ENCODE measurements around the gene TEAD3.

GRCh38 chr6:35461270-35461669, 35.6 kb downstream of the TEAD3 start:
- TF ChIP-seq CTCF (IDR thresholded peaks at IDR 0.05) = no peak
- no peak for TF ChIP-seq POLR2AphosphoS5 (IDR thresholded peaks at IDR 0.05)
- TF ChIP-seq POLR2A (IDR thresholded peaks at IDR 0.05) = no peak
- no peak for TF ChIP-seq EP300 (IDR thresholded peaks at IDR 0.05)

All from sigmoid colon (tissue), 4 donors.